Loucy (cell line): ENCODE data around the gene TAL2.

Source experiments
- H2AFZ ChIP-seq: fragments of 200-600 bp; sonication (generic); 2 replicates; pipeline ENCODE4 v1.6.0; 2016; ENCODE audit warnings: antibody characterized with exemption, mild to moderate bottlenecking, low read length, moderate library complexity
- H3F3A ChIP-seq: fragments of 200-600 bp; 2 replicates; pipeline ENCODE4 v1.6.0; 2016; ENCODE audit warnings: antibody characterized with exemption, low read depth, mild to moderate bottlenecking
- H3K27me3 ChIP-seq: fragments of 200-600 bp; sonication (generic); 2 replicates; pipeline ENCODE4 v1.6.1; 2014; ENCODE audit warnings: low read length, mild to moderate bottlenecking; ENCODE audit not compliant: insufficient read depth, poor library complexity, severe bottlenecking
- H3K36me3 ChIP-seq: fragments of 200-600 bp; sonication (generic); 2 replicates; pipeline ENCODE4 v1.6.1; 2016; ENCODE audit warnings: low read length; ENCODE audit not compliant: insufficient read depth
- H3K4me1 ChIP-seq: fragments of 200-600 bp; sonication (generic); 2 replicates; pipeline ENCODE4 v1.5.1; 2014; ENCODE audit warnings: low read length, mild to moderate bottlenecking; ENCODE audit not compliant: insufficient read depth, poor library complexity, severe bottlenecking
- H3K4me2 ChIP-seq: fragments of 200-600 bp; sonication (generic); 2 replicates; pipeline ENCODE4 v1.6.0; 2014; ENCODE audit warnings: antibody characterized with exemption, low read length, low read depth, mild to moderate bottlenecking; ENCODE audit not compliant: poor library complexity, severe bottlenecking
- H3K4me3 ChIP-seq: fragments of 200-600 bp; sonication (generic); 2 replicates; pipeline ENCODE4 v1.5.1; 2014; ENCODE audit warnings: low read length, mild to moderate bottlenecking, mixed read lengths; ENCODE audit not compliant: poor library complexity, severe bottlenecking
- H3K79me2 ChIP-seq: fragments of 200-600 bp; sonication (generic); 2 replicates; pipeline ENCODE4 v1.6.1; 2014; ENCODE audit warnings: low read length; ENCODE audit not compliant: insufficient read depth
- H3K9ac ChIP-seq: fragments of 200-600 bp; sonication (generic); 2 replicates; pipeline ENCODE4 v1.6.0; 2014; ENCODE audit warnings: mild to moderate bottlenecking, low read depth, low read length, moderate library complexity; ENCODE audit not compliant: poor library complexity, severe bottlenecking
- H3K9me2 ChIP-seq: fragments of 200-600 bp; sonication (generic); replicated peaks from 2 replicates; pipeline ENCODE4 v1.6.1; 2016; ENCODE audit warnings: low read depth, low read length, mixed read lengths
- H3K9me3 ChIP-seq: fragments of 200-600 bp; sonication (generic); 2 replicates; pipeline ENCODE4 v1.6.1; 2014; ENCODE audit warnings: mild to moderate bottlenecking, antibody characterized with exemption, low read length, low read depth; ENCODE audit not compliant: insufficient read depth
- H4K20me1 ChIP-seq: fragments of 200-600 bp; sonication (generic); 2 replicates; pipeline ENCODE4 v1.6.0; 2014; ENCODE audit warnings: antibody characterized with exemption, low read length, mild to moderate bottlenecking; ENCODE audit not compliant: insufficient read depth, poor library complexity, severe bottlenecking
- CTCF ChIP-seq: fragments of 200-600 bp; sonication (generic); conservative IDR thresholded peaks from 2 replicates; pipeline ENCODE4 v1.5.1; 2014; ENCODE audit warnings: mild to moderate bottlenecking, antibody characterized with exemption, low read length
- EZH2phosphoT487 ChIP-seq: fragments of 200-600 bp; IDR thresholded peaks from 2 replicates; pipeline ENCODE4 v1.6.1; 2018; ENCODE audit warnings: antibody characterized with exemption, mild to moderate bottlenecking, moderate library complexity, borderline replicate concordance

TAL2 gene

GRCh38 chr9:105632807-105633206 lies 29.4 kb upstream of the TAL2 start:
- Histone ChIP-seq H3K27me3 (no peaks in the 10 kb centered on the region), H3K9ac (no peak overlapping the region), H3K4me2 (no peak overlapping the region), H3F3A (no peaks in the 10 kb centered on the region), H3K36me3 (no peaks in the 10 kb centered on the region), H4K20me1 (no peaks in the 10 kb centered on the region), H3K79me2 (no peaks in the 10 kb centered on the region), H3K9me2 (no peaks in the 10 kb centered on the region), H3K4me1 (no peaks in the 10 kb centered on the region), H3K4me3 (no peak overlapping the region), H2AFZ (no peak overlapping the region), H3K9me3 (no peaks in the 10 kb centered on the region)
- TF ChIP-seq EZH2phosphoT487 (no peak), CTCF (no peak)

DNA sequence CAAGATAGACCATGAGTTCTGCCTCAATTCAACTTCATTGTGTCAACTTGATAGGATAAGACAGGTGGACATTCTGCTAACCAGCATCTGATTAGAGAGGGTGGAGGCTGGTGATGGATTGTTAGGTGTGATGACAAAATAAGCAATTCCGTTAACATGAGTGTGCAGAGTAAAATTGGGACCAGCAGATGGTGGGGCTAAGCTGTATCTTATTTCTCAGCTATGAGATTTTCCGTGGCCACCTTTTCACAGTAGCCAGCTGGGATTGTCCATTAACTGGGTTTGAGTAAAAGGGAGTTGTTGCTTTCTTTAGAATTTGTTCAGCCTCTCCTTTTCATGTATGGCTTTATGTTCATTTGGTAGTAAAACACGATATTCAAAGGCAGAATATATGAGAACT lies 28.8 kb upstream of the TAL2 start:
- no peak overlapping the region for H3K9ac ChIP-seq
- no peaks in the 10 kb centered on the region for H3K9me2 ChIP-seq
- no peaks in the 10 kb centered on the region for H3K9me3 ChIP-seq
- H4K20me1 ChIP-seq = no peaks in the 10 kb centered on the region
- no peak overlapping the region for H3K4me3 ChIP-seq
- H2AFZ ChIP-seq = no peak overlapping the region
- no peaks in the 10 kb centered on the region for H3K79me2 ChIP-seq
- no peaks in the 10 kb centered on the region for H3K27me3 ChIP-seq
- H3K4me2 ChIP-seq = no peak overlapping the region
- no peaks in the 10 kb centered on the region for H3F3A ChIP-seq
- no peaks in the 10 kb centered on the region for H3K36me3 ChIP-seq
- H3K4me1 ChIP-seq = no peaks in the 10 kb centered on the region
- TF ChIP-seq EZH2phosphoT487 (no peak), CTCF (no peak)

- TF ChIP-seq CTCF = no peak
- TF ChIP-seq EZH2phosphoT487 = no peak
- Histone ChIP-seq H3K4me3 (no peak overlapping the region), H3K4me2 (no peak overlapping the region), H3K79me2 (no peaks in the 10 kb centered on the region), H3K9me2 (no peaks in the 10 kb centered on the region), H3K36me3 (no peaks in the 10 kb centered on the region), H4K20me1 (no peaks in the 10 kb centered on the region), H3K4me1 (no peaks in the 10 kb centered on the region), H3K27me3 (no peaks in the 10 kb centered on the region), H3K9ac (no peak overlapping the region), H2AFZ (no peak overlapping the region), H3K9me3 (no peaks in the 10 kb centered on the region), H3F3A (no peaks in the 10 kb centered on the region)
Measured at GRCh38 chr9:105636331-105636730, 25.9 kb upstream of the TAL2 start.
